GM21367 (cell line): Measurements from ENCODE around the gene EIPR1.

ENCODE experiments used
- ATAC-seq: cut with Tn5 transposase; IDR thresholded peaks from one replicate; pipeline ENCODE4 v1.9.1; 2021; ENCODE audit not compliant: unreplicated experiment

The EIPR1 gene

GRCh38 chr2:3141696-3142095 lies 235.9 kb downstream of the EIPR1 start:
- no peak for ATAC-seq

- ATAC-seq, result no peak
These were observed 237.7 kb downstream of the EIPR1 start for GRCh38 chr2:3139906-3140305.
